ENCODE results near the gene TMEM59.
A peak's percentile ranks its signal among the peaks of the same experiment; 100 is the strongest.

DNA sequence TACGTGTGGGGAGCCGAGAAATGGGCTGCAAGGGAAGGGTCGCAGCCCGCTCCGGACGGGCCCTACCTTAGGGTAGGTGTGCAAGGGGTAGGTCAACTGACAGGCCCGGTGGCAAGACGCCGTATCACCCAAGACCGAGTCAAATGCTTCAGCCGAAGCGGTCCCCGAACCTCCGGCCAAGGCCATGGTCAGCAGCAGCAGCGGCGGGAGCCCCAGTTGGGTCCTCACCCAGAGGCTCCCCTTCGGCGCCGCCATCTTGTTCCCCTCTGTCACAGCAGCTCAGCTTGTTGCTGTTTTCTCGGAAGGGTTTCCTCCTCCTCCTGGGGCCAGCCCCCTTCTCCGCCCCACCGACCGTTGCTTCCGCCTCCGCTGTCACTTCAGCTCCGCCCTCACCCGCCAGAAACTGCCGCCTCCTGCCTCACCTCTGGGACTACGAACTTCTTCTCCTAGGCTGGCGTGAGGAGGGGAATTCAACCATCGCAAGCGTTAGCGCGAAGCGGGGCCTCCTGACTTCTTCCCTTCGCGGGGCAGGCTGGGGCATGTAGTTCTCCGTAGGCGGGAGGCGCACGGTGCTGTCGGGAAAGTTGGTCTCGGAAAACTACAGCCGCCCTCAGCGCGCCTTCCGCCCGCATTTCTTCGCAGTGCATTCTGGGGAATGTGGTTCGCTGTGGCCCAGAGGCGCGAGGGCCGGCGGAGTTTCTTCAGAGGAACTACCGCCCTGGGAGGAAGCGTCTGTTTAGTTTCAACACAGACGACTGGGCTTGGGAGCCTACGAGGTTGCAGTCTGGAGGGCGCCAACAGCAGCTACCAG, at the start of gene TMEM59, which contains the start of gene TCEANC2:
- TF ChIP-seq, protein P1, sequence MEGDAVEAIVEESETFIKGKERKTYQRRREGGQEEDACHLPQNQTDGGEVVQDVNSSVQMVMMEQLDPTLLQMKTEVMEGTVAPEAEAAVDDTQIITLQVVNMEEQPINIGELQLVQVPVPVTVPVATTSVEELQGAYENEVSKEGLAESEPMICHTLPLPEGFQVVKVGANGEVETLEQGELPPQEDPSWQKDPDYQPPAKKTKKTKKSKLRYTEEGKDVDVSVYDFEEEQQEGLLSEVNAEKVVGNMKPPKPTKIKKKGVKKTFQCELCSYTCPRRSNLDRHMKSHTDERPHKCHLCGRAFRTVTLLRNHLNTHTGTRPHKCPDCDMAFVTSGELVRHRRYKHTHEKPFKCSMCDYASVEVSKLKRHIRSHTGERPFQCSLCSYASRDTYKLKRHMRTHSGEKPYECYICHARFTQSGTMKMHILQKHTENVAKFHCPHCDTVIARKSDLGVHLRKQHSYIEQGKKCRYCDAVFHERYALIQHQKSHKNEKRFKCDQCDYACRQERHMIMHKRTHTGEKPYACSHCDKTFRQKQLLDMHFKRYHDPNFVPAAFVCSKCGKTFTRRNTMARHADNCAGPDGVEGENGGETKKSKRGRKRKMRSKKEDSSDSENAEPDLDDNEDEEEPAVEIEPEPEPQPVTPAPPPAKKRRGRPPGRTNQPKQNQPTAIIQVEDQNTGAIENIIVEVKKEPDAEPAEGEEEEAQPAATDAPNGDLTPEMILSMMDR (IDR thresholded peaks at IDR 0.05) = no peak
- TF ChIP-seq POLR2A (IDR thresholded peaks at IDR 0.05) = peak in 1 of 2 donors; percentile 88

Data from thyroid gland (tissue), 4 donors.